ENCODE results near the gene APOBR. TPM values are rescaled to one million over a fixed set of nuclear protein-coding genes. Genes with fewer than 3 reads are reported as not detected.

The APOBR gene
- total RNA-seq, 2 experiments from 2014 or later: 5.5 TPM

GRCh38 chr16:28495795-28496749 is 1.6 kb downstream of the APOBR start:
- Mint-ChIP-seq H3K4me1 (ENCODE audit: low read depth) (peaks cover 53% of the 10 kb centered on the region), H3K27me3 (no peaks in the 10 kb centered on the region), H3K27ac (peak overlapping the region; percentile 99), H3K4me3 (peak overlapping the region; percentile 86), H3K36me3 (ENCODE audit: low read depth) (peaks cover 12% of the 10 kb centered on the region), H3K9me3 (no peaks in the 10 kb centered on the region)
- ChIA-PET CTCF (no interaction called here), POLR2A (interaction anchor here (1.0 kb wide), 1 partner anchor 61 kb away, joined by 3 read pairs; no protein-coding TSS in a partner anchor)
- no peak for DNase-seq
- intact Hi-C loops (cut with micrococcal nuclease): no loop called here
- no peak for ATAC-seq
- TF ChIP-seq CTCF (IDR thresholded peaks at IDR 0.05): no peak

GRCh38 chr16:28496844-28497243 is 2.4 kb downstream of the APOBR start:
- no peak overlapping the region for H3K4me3 Mint-ChIP-seq
- ATAC-seq: no peak
- H3K27me3 Mint-ChIP-seq: no peaks in the 10 kb centered on the region
- H3K4me1 Mint-ChIP-seq (ENCODE audit: low read depth): peaks cover 51% of the 10 kb centered on the region
- DNase-seq: no peak
- ChIA-PET POLR2A (interaction anchor here (1.0 kb wide), 1 partner anchor 60 kb away, joined by 3 read pairs; no protein-coding TSS in a partner anchor), CTCF (no interaction called here)
- peak overlapping the region; percentile 99 for H3K27ac Mint-ChIP-seq
- peaks cover 5% of the 10 kb centered on the region for H3K36me3 Mint-ChIP-seq (ENCODE audit: low read depth)
- intact Hi-C loops (cut with micrococcal nuclease): no loop called here
- TF ChIP-seq CTCF (IDR thresholded peaks at IDR 0.05): no peak
- no peaks in the 10 kb centered on the region for H3K9me3 Mint-ChIP-seq

GRCh38 chr16:28497386-28497785 is 2.9 kb downstream of the APOBR start:
- Mint-ChIP-seq H3K27ac (peak overlapping the region; percentile 99), H3K4me1 (ENCODE audit: low read depth) (peaks cover 51% of the 10 kb centered on the region), H3K4me3 (no peak overlapping the region), H3K9me3 (no peaks in the 10 kb centered on the region), H3K27me3 (no peaks in the 10 kb centered on the region), H3K36me3 (ENCODE audit: low read depth) (peaks cover 4% of the 10 kb centered on the region)
- DNase-seq: no peak
- no peak for ATAC-seq
- ChIA-PET POLR2A (no interaction called here), CTCF (no interaction called here)
- no peak for TF ChIP-seq CTCF (IDR thresholded peaks at IDR 0.05)
- intact Hi-C loops (cut with micrococcal nuclease): no loop called here

GRCh38 chr16:28497861-28498599 is 3.6 kb downstream of the APOBR start:
- H3K4me1 Mint-ChIP-seq (ENCODE audit: low read depth): peaks cover 50% of the 10 kb centered on the region
- DNase-seq: no peak
- peaks cover 4% of the 10 kb centered on the region for H3K36me3 Mint-ChIP-seq (ENCODE audit: low read depth)
- ChIA-PET CTCF (no interaction called here), POLR2A (no interaction called here)
- no peak for TF ChIP-seq CTCF (IDR thresholded peaks at IDR 0.05)
- no peak overlapping the region for H3K4me3 Mint-ChIP-seq
- intact Hi-C loops (cut with micrococcal nuclease): no loop called here
- H3K27ac Mint-ChIP-seq: no peak overlapping the region
- H3K27me3 Mint-ChIP-seq: no peaks in the 10 kb centered on the region
- H3K9me3 Mint-ChIP-seq: no peaks in the 10 kb centered on the region
- ATAC-seq: no peak
